A673 (cell line): ENCODE data around the gene AOPEP. TPM values are rescaled to one million over a fixed set of nuclear protein-coding genes. Genes with fewer than 3 reads are reported as not detected.

Source experiments
- BruUV-seq: library from RNA; stranded (reverse); fragments of 400-500 nt; replicated peaks from 2 replicates; lab custom pipeline; 2021; lab: Mats Ljungman, UMichigan
- CTCF ChIA-PET: fragments of 300-600 bp; sonication (Branson Sonifier 250); formaldehyde crosslinking; loops from one replicate; lab custom pipeline; 2022; ENCODE audit warnings: antibody characterized with exemption; lab: Charles Lee
- POLR2A ChIA-PET: fragments of 300-600 bp; sonication (Branson Sonifier 250); formaldehyde crosslinking; loops from one replicate; lab custom pipeline; 2022; ENCODE audit warnings: antibody characterized with exemption; ENCODE audit not compliant: low non-redundant PET; lab: Charles Lee
- DNase-seq: peaks from one replicate; pipeline ENCODE4 v3.0.0-alpha.2; 2015; ENCODE audit warnings: low spot score
- H3K27ac ChIP-seq: fragments of 200-600 bp; sonication (generic); 2 replicates; pipeline ENCODE4 v1.5.1; 2016; ENCODE audit warnings: mixed run types, low read depth, mild to moderate bottlenecking, mixed read lengths, antibody characterized with exemption, low read length; ENCODE audit not compliant: poor library complexity, severe bottlenecking
- H3K27me3 ChIP-seq: fragments of 200-600 bp; sonication (generic); replicated peaks from 2 replicates; pipeline ENCODE4 v1.6.1; 2017; ENCODE audit warnings: mixed run types, low read depth, mild to moderate bottlenecking, mixed read lengths, antibody characterized with exemption, low read length; ENCODE audit not compliant: insufficient read depth, poor library complexity
- H3K36me3 ChIP-seq: fragments of 200-600 bp; sonication (generic); 2 replicates; pipeline ENCODE4 v1.6.1; 2016; ENCODE audit warnings: mixed run types, mild to moderate bottlenecking, mixed read lengths, antibody characterized with exemption, low read length; ENCODE audit not compliant: insufficient read depth, poor library complexity, severe bottlenecking
- H3K4me1 ChIP-seq: fragments of 200-600 bp; sonication (generic); 2 replicates; pipeline ENCODE4 v1.6.1; 2017; ENCODE audit warnings: mixed run types, mild to moderate bottlenecking, mixed read lengths, antibody characterized with exemption, low read length; ENCODE audit not compliant: insufficient read depth, poor library complexity, severe bottlenecking
- H3K4me3 ChIP-seq: fragments of 200-600 bp; sonication (generic); 2 replicates; pipeline ENCODE4 v1.5.1; 2016; ENCODE audit warnings: low read depth, mixed run types, mild to moderate bottlenecking, mixed read lengths, low read length; ENCODE audit not compliant: poor library complexity, severe bottlenecking
- H3K9me3 ChIP-seq: fragments of 200-600 bp; sonication (generic); 2 replicates; pipeline ENCODE4 v1.6.1; 2016; ENCODE audit warnings: mixed run types, low read depth, mild to moderate bottlenecking, mixed read lengths, antibody characterized with exemption, low read length; ENCODE audit not compliant: poor library complexity, severe bottlenecking
- EZH2 ChIP-seq: fragments of 200-600 bp; sonication (generic); IDR thresholded peaks from 2 replicates; pipeline ENCODE4 v1.6.1; 2017; ENCODE audit warnings: borderline replicate concordance, low read depth, mild to moderate bottlenecking, mixed read lengths, antibody characterized with exemption, low read length; ENCODE audit not compliant: poor library complexity, severe bottlenecking
- intact Hi-C: fragments of 100-400 bp; cut with micrococcal nuclease; formaldehyde crosslinking; loops from one replicate; pipeline ENCODE4 v1.10.0; 2022; ENCODE audit not compliant: unreplicated experiment
- total RNA-seq: library from RNA; stranded (reverse); gene quantifications from 2 replicates; pipeline ENCODE4 v1.2.3, GENCODE V29; 2021
- TF ChIP-seq, protein P1 (sequence below): fragments of 300-800, 200-600 bp; sonication (generic); conservative IDR thresholded peaks from 2 replicates; pipeline ENCODE4 v1.5.1; 2017; ENCODE audit warnings: low read depth, mild to moderate bottlenecking, antibody characterized with exemption, low read length, moderate library complexity, mixed read lengths

The AOPEP gene
- total RNA-seq, 1 experiment from 2014 or later = 17.5 TPM

- BruUV-seq = no TSS peak
- Histone ChIP-seq H3K27me3 (no peaks in the 10 kb centered on the region), H3K9me3 (no peaks in the 10 kb centered on the region), H3K4me1 (peaks cover 4% of the 10 kb centered on the region), H3K27ac (no peak overlapping the region), H3K36me3 (no peaks in the 10 kb centered on the region), H3K4me3 (no peak overlapping the region)
- POLR2A ChIA-PET = interaction anchor here (0.6 to 0.7 kb wide), 2 partner anchors 1540 to 1892 kb away, joined by 7 to 12 read pairs; no protein-coding TSS in a partner anchor
- DNase-seq = no peak
- CTCF ChIA-PET = no interaction called here
- TF ChIP-seq, protein P1, sequence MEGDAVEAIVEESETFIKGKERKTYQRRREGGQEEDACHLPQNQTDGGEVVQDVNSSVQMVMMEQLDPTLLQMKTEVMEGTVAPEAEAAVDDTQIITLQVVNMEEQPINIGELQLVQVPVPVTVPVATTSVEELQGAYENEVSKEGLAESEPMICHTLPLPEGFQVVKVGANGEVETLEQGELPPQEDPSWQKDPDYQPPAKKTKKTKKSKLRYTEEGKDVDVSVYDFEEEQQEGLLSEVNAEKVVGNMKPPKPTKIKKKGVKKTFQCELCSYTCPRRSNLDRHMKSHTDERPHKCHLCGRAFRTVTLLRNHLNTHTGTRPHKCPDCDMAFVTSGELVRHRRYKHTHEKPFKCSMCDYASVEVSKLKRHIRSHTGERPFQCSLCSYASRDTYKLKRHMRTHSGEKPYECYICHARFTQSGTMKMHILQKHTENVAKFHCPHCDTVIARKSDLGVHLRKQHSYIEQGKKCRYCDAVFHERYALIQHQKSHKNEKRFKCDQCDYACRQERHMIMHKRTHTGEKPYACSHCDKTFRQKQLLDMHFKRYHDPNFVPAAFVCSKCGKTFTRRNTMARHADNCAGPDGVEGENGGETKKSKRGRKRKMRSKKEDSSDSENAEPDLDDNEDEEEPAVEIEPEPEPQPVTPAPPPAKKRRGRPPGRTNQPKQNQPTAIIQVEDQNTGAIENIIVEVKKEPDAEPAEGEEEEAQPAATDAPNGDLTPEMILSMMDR = no peak
- TF ChIP-seq EZH2 = no peak
- intact Hi-C loops = no loop called here
These were observed 173.1 kb downstream of the AOPEP start for GRCh38 chr9:94899464-94900221.

DNA sequence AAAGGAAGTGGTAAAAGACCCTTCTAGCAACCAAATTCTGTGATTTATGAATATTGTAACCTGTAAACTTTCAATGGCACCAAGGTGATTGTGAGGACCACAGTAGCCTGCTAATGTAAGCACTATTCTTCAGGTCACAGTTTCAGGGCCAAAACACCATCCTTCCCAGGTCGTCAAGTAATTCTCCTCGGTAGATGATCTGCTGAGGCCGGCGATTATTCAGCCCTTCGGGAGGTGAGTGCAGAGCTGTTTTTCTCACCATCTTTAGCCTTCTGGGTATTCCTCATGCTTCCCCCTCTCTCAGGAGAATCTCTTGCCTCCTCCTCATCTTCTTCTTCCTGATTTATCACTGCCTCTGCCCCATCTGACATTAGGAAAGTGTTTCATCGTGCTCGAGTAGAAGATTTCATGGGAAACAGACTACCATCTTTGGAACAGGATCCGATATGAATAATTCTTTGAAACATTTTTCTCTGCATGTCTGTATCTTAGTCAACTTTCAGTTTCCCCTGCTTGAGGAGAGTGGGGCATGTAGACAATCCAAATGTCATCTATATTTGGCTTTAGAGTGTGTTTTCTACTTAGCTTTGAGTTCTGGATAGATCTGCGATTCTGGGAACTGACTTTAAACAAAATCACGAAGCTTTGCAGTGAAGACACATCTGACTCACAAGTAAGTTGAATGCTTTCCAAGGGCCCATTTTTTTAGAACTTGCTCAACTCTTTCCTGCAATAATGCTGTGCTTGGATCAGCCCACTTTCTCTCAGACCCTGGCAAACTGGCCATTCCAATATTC is 173.9 kb downstream of the AOPEP start:
- intact Hi-C loops = no loop called here
- BruUV-seq = no TSS peak
- Histone ChIP-seq H3K4me1 (peaks cover 6% of the 10 kb centered on the region), H3K9me3 (no peaks in the 10 kb centered on the region), H3K36me3 (no peaks in the 10 kb centered on the region), H3K27ac (no peak overlapping the region), H3K27me3 (no peaks in the 10 kb centered on the region), H3K4me3 (no peak overlapping the region)
- POLR2A ChIA-PET = no interaction called here
- TF ChIP-seq, protein P1 = no peak
- no peak for TF ChIP-seq EZH2
- DNase-seq = peak; percentile 12
- CTCF ChIA-PET = no interaction called here

DNA sequence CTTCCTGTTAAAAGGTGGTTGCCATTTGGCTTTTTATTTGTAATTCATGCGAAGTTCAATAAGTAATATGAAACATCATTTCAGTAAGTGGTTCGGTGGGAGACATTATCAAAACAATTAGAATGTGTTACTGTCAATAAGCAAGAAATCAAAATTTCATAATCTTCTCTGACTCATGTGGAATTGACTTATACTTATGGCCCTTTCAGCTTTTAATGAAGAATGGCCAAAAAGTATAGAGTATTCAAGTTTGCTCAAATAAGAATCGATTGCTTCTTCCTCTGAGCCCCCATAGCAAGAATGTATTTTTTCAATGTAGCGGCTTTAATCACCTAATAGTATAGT is 174.5 kb downstream of the AOPEP start:
- CTCF ChIA-PET = no interaction called here
- POLR2A ChIA-PET = no interaction called here
- intact Hi-C loops = no loop called here
- H3K4me3 ChIP-seq = no peak overlapping the region
- no peak overlapping the region for H3K27ac ChIP-seq
- no peaks in the 10 kb centered on the region for H3K9me3 ChIP-seq
- TF ChIP-seq EZH2 = no peak
- TF ChIP-seq, protein P1 = no peak
- no TSS peak for BruUV-seq
- no peak for DNase-seq
- peaks cover 6% of the 10 kb centered on the region for H3K4me1 ChIP-seq
- H3K27me3 ChIP-seq = no peaks in the 10 kb centered on the region
- no peaks in the 10 kb centered on the region for H3K36me3 ChIP-seq
